Ishikawa (cell line): Measurements from ENCODE around the gene DNAH7.

Experiments used
- CEBPB ChIP-seq: IDR thresholded peaks from 2 replicates; pipeline ENCODE4 v1.6.1; 2012
- CREB1 ChIP-seq: IDR thresholded peaks from 2 replicates; pipeline ENCODE4 v1.6.1; 2012; ENCODE audit warnings: low read depth
- EGR1 ChIP-seq: IDR thresholded peaks from 2 replicates; pipeline ENCODE4 v1.6.1; 2012
- EP300 ChIP-seq: IDR thresholded peaks from 2 replicates; pipeline ENCODE4 v1.6.1; 2012; ENCODE audit warnings: borderline replicate concordance
- FOXM1 ChIP-seq: IDR thresholded peaks from 2 replicates; pipeline ENCODE4 v1.6.1; 2012; ENCODE audit warnings: low read depth, borderline replicate concordance
- NFIC ChIP-seq: IDR thresholded peaks from 2 replicates; pipeline ENCODE4 v1.6.1; 2012
- RAD21 ChIP-seq: IDR thresholded peaks from 2 replicates; pipeline ENCODE4 v1.6.1; 2012; ENCODE audit warnings: low read depth
- REST ChIP-seq: IDR thresholded peaks from 2 replicates; pipeline ENCODE4 v1.6.1; 2012; ENCODE audit warnings: low read depth, mild to moderate bottlenecking
- TAF1 ChIP-seq: IDR thresholded peaks from 2 replicates; pipeline ENCODE4 v1.6.1; 2012; ENCODE audit warnings: low read depth, mild to moderate bottlenecking
- TCF12 ChIP-seq: IDR thresholded peaks from 2 replicates; pipeline ENCODE4 v1.6.1; 2012; ENCODE audit warnings: low read depth
- TEAD4 ChIP-seq: IDR thresholded peaks from 2 replicates; pipeline ENCODE4 v1.6.1; 2012
- USF1 ChIP-seq: IDR thresholded peaks from 2 replicates; pipeline ENCODE4 v1.6.1; 2012
- YY1 ChIP-seq: IDR thresholded peaks from 2 replicates; pipeline ENCODE4 v1.6.1; 2012; ENCODE audit warnings: low read depth
- ZBTB7A ChIP-seq: IDR thresholded peaks from 2 replicates; pipeline ENCODE4 v1.6.1; 2012; ENCODE audit warnings: low read depth
- TF ChIP-seq, protein P1 (sequence below): IDR thresholded peaks from 2 replicates; pipeline ENCODE4 v1.6.1; 2012

The DNAH7 gene

DNA sequence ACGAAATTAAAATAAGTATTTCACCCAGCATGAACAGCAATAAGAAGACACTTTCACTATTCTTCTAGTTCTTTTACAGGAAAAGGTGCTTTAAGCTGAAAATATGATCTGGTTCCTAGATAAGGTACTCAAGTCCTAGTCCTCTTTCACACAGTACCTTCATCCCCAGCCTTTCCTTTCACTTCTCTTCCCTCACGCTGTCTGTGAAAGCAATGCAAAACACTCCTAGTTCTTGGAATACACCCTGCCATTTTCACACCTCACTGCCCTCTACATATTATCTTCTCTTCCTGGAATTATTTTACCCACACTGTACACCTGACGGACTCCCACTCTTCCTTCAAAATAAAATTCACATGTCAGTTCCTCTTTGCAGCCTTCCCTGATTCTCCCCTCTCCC, 82.9 kb downstream of the DNAH7 start:
- TF ChIP-seq EP300, result no peak
- no peak for TF ChIP-seq RAD21
- TF ChIP-seq YY1, result no peak
- TF ChIP-seq ZBTB7A, result no peak
- TF ChIP-seq, protein P1, sequence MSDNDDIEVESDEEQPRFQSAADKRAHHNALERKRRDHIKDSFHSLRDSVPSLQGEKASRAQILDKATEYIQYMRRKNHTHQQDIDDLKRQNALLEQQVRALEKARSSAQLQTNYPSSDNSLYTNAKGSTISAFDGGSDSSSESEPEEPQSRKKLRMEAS, result no peak
- TF ChIP-seq REST, result no peak
- no peak for TF ChIP-seq USF1
- no peak for TF ChIP-seq TAF1
- no peak for TF ChIP-seq FOXM1
- TF ChIP-seq EGR1, result no peak
- no peak for TF ChIP-seq NFIC
- TF ChIP-seq TEAD4, result no peak
- TF ChIP-seq CEBPB, result no peak
- no peak for TF ChIP-seq TCF12
- no peak for TF ChIP-seq CREB1

DNA sequence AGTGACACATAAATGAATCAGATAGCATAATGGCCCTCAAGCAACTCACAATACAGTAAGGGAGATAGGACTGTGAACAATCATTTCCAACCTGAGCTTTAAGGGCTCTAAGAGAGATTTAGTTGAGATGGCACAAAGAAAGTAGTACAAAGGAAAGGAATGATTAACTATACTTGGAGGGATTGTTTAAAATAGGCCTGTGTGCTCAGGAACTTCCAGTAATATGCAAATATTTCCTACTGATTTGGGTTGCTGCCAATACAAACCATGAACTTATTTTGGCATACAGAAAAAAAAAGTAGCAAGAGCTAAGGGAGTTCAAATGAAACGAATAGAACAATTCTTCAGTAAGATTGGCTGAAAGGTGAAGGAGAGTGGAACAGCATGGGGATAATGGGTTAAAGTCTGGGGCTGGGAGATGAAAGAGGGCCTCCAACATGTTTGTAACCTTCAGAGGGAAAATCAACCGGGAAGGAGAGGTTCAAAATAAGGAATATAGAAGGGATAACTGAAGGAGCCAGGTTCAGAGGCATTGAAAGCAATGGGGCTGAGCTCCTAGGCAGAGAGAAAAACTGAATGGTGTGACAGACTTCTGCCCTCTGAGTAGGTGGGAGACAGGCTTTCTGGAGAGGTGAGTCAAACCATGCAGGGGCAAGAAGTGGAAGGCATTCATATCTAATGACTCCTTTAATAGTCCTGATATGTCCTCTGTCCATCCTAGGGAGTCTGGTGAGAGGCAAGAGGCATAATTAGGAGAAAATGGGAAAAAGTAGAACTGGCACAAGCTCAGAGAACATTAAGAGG, 83.5 kb downstream of the DNAH7 start:
- TF ChIP-seq EGR1 (no peak), ZBTB7A (no peak), YY1 (no peak), TAF1 (no peak), NFIC (no peak), CREB1 (no peak)

DNA sequence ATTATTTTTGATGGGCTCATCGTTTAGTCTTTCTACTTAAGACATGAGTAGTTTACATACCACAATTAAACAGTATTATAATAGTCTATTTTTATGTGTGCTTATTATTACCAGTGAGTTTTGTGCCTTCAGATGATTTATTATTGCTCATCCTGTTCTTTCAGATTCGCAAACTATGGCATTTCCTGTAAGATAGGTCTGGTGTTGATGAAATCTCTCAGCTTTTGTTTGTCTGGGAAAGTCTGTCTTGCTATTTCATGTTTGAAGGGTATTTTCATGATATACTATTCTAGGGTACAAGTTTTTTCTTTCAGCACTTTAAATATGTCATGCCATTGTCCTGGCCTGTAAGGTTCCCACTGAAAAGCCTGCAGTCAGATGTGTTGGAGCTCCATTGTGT, 101.3 kb downstream of the DNAH7 start:
- TF ChIP-seq RAD21, result no peak
- no peak for TF ChIP-seq NFIC
- no peak for TF ChIP-seq TCF12
- TF ChIP-seq REST, result no peak
- no peak for TF ChIP-seq YY1
- no peak for TF ChIP-seq EP300

- TF ChIP-seq CREB1, result no peak
- no peak for TF ChIP-seq YY1
- TF ChIP-seq EGR1, result no peak
- TF ChIP-seq TEAD4, result no peak
These were observed 106.8 kb downstream of the DNAH7 start for GRCh38 chr2:195961873-195962272.

- no peak for TF ChIP-seq CEBPB
- TF ChIP-seq TEAD4, result no peak
- TF ChIP-seq RAD21, result no peak
- TF ChIP-seq, protein P1, result no peak
- no peak for TF ChIP-seq CREB1
- TF ChIP-seq EGR1, result no peak
- no peak for TF ChIP-seq FOXM1
- no peak for TF ChIP-seq TCF12
- no peak for TF ChIP-seq REST
- TF ChIP-seq ZBTB7A, result no peak
- no peak for TF ChIP-seq USF1
- no peak for TF ChIP-seq EP300
- no peak for TF ChIP-seq TAF1
- no peak for TF ChIP-seq YY1
- TF ChIP-seq NFIC, result no peak
These were observed 109.3 kb downstream of the DNAH7 start for GRCh38 chr2:195959341-195959740.
